Breast epithelium (tissue), 4 donors: Measurements from ENCODE around the gene DSG1. TPM values are rescaled to one million over a fixed set of nuclear protein-coding genes. Genes with fewer than 3 reads are reported as not detected.

Source experiments
- DNase-seq, 2 donors: peaks; one replicate each; pipeline ENCODE4 v3.0.0-alpha.2; 2019; ENCODE audit warnings: low spot score in 2 of 2
- H3K27ac ChIP-seq, 2 donors: fragments of 200-600 bp; sonication (generic) in 1 of 2; one replicate each; pipeline ENCODE4 v1.5.1; 2016 to 2019; ENCODE audit warnings: mild to moderate bottlenecking in 1 of 2
- H3K27me3 ChIP-seq, 2 donors: fragments of 200-600 bp; sonication (generic) in 1 of 2; one replicate each; pipeline versions ENCODE4 v1.5.1 to v1.6.0; 2017 to 2019; ENCODE audit warnings: control low read depth in 1 of 2, mild to moderate bottlenecking in 1 of 2
- H3K36me3 ChIP-seq: fragments of 200-600 bp; one replicate; pipeline ENCODE4 v1.5.1; 2019
- H3K4me1 ChIP-seq, 2 donors: fragments of 200-600 bp; sonication (generic); one replicate each; pipeline ENCODE4 v1.5.1; 2016 to 2019; ENCODE audit warnings: control low read depth in 1 of 2
- H3K4me3 ChIP-seq, 3 donors: fragments of 200-600 bp; sonication (generic); 1 replicate in 2 of 3; 2 replicates in 1 of 3; pipeline ENCODE4 v1.5.1; 2016 to 2019; ENCODE audit warnings: mild to moderate bottlenecking in 3 of 3, moderate library complexity in 2 of 3
- H3K9me3 ChIP-seq, 2 donors: fragments of 200-600 bp; sonication (generic) in 1 of 2; one replicate each; pipeline ENCODE4 v1.5.1; 2016 to 2019; ENCODE audit warnings: control low read depth in 1 of 2
- CTCF ChIP-seq, 3 donors: fragments of 450-650 bp; IDR thresholded peaks; one replicate each; pipeline ENCODE4 v1.5.1; 2016 to 2017; ENCODE audit warnings: antibody characterized with exemption in 3 of 3, mild to moderate bottlenecking in 3 of 3, moderate library complexity in 3 of 3
- POLR2A ChIP-seq: fragments of 450-650 bp; IDR thresholded peaks from one replicate; pipeline ENCODE4 v1.6.1; 2016; ENCODE audit warnings: antibody characterized with exemption, mild to moderate bottlenecking, moderate library complexity
- POLR2AphosphoS5 ChIP-seq, 3 donors: sonication (generic); formaldehyde crosslinking; IDR thresholded peaks; one replicate each; pipeline ENCODE4 v1.6.1; 2017; ENCODE audit warnings: antibody characterized with exemption in 3 of 3
- intact Hi-C: fragments of 100-400 bp; cut with DNase I; formaldehyde crosslinking; loops from one replicate; pipeline ENCODE4 v1.15.1; 2023; ENCODE audit warnings: low total_unique reads
- total RNA-seq, 3 donors: library from RNA; depleted of rRNA; stranded (reverse); fragments of >200 nt; gene quantifications; one replicate each; pipeline ENCODE4 v1.1.0, GENCODE V29; 2016

Gene DSG1
- total RNA-seq, 3 donors from 2014 or later, result 2.6 to 22.2 TPM; not detected in 1

- Histone ChIP-seq H3K9me3 (no peaks in the 10 kb centered on the region), H3K36me3 (no peaks in the 10 kb centered on the region), H3K4me3 (no peak overlapping the region), H3K27ac (no peak overlapping the region), H3K27me3 (no peaks in the 10 kb centered on the region), H3K4me1 (no peaks in the 10 kb centered on the region)
- no peak for DNase-seq
- intact Hi-C loops, result no loop called here
- TF ChIP-seq POLR2A (no peak), POLR2AphosphoS5 (IDR thresholded peaks at IDR 0.05) (no peak), CTCF (IDR thresholded peaks at IDR 0.05) (no peak)
These were observed 14.2 kb upstream of the DSG1 start for GRCh38 chr18:31303771-31304170.

- H3K4me1 ChIP-seq, result no peaks in the 10 kb centered on the region
- no peak overlapping the region for H3K27ac ChIP-seq
- H3K9me3 ChIP-seq, result no peaks in the 10 kb centered on the region
- no peak for DNase-seq
- no peak for TF ChIP-seq POLR2AphosphoS5 (IDR thresholded peaks at IDR 0.05)
- no peak for TF ChIP-seq CTCF (IDR thresholded peaks at IDR 0.05)
- no peak for TF ChIP-seq POLR2A
- intact Hi-C loops, result no loop called here
- H3K36me3 ChIP-seq, result no peaks in the 10 kb centered on the region
- no peaks in the 10 kb centered on the region for H3K27me3 ChIP-seq
- no peak overlapping the region for H3K4me3 ChIP-seq
These were observed 8.8 kb upstream of the DSG1 start for GRCh38 chr18:31309115-31309514.

- TF ChIP-seq POLR2AphosphoS5 (IDR thresholded peaks at IDR 0.05) (no peak), CTCF (IDR thresholded peaks at IDR 0.05) (no peak)
- Histone ChIP-seq H3K36me3 (no peaks in the 10 kb centered on the region), H3K4me3 (peak overlapping the region in 1 of 3 donors; percentile 15), H3K27me3 (no peaks in the 10 kb centered on the region), H3K27ac (peak overlapping the region; percentile 15 to 48), H3K9me3 (no peaks in the 10 kb centered on the region), H3K4me1 (no peaks in the 10 kb centered on the region)
- no peak for DNase-seq
- intact Hi-C loops, result no loop called here
These were observed 986 bp upstream of the DSG1 start for GRCh38 chr18:31316974-31317373.

- no peak for TF ChIP-seq POLR2A
- TF ChIP-seq POLR2AphosphoS5 (IDR thresholded peaks at IDR 0.05), result no peak
- TF ChIP-seq CTCF (IDR thresholded peaks at IDR 0.05), result no peak
- intact Hi-C loops, result no loop called here
- H3K4me3 ChIP-seq, result no peak overlapping the region
These were observed 3.8 kb downstream of the DSG1 start for GRCh38 chr18:31321719-31322118.

GRCh38 chr18:31325051-31325450 lies 7.1 kb downstream of the DSG1 start:
- TF ChIP-seq CTCF (IDR thresholded peaks at IDR 0.05), result no peak
- TF ChIP-seq POLR2AphosphoS5 (IDR thresholded peaks at IDR 0.05), result no peak
- TF ChIP-seq POLR2A, result no peak
- Histone ChIP-seq H3K27ac (no peak overlapping the region), H3K27me3 (no peaks in the 10 kb centered on the region), H3K36me3 (no peaks in the 10 kb centered on the region), H3K9me3 (no peaks in the 10 kb centered on the region), H3K4me3 (no peak overlapping the region), H3K4me1 (no peaks in the 10 kb centered on the region)
- intact Hi-C loops, result no loop called here
- DNase-seq, result no peak

More at GRCh38 chr18:31321719-31322118, 3.8 kb downstream of the DSG1 start:
- Histone ChIP-seq H3K27ac (no peak overlapping the region), H3K4me1 (no peaks in the 10 kb centered on the region), H3K9me3 (no peaks in the 10 kb centered on the region), H3K27me3 (no peaks in the 10 kb centered on the region), H3K36me3 (no peaks in the 10 kb centered on the region)
- DNase-seq, result no peak
